CD4-positive, alpha-beta T cell treated with Interleukin-21 for 1 hour (primary cell): Measurements from ENCODE around the gene SEC22A.
"Not testable (repeated sequence)": the region's sequence is repeated elsewhere in the genome, so short reads cannot be mapped to it uniquely, and the experiment has no call there.

Experiments used
- DNase-seq: peaks from one replicate; pipeline ENCODE4 v3.0.0-alpha.2; 2020

The SEC22A gene

DNA sequence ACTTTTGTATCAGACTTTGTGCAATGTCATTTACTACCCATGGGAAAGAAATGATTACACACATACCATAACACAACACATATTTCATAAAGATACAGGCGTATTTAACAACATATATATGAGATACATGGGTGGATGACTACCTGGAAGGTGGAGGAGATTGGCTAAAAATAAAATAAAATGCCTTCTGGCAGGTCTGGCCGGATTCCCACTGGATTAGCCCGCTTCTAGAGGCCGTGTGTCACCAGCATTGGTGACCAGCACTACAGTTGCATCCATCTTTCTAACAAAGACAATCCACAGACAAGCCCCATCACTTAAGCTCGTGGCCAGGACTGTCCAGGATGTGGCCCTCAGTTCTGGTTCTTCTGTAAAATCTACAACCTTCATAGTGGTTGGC, 21.0 kb upstream of the SEC22A start:
- DNase-seq = no peak

GRCh38 chr3:123186695-123187094, 15.0 kb upstream of the SEC22A start:
- no peak for DNase-seq

GRCh38 chr3:123188058-123188457, 13.7 kb upstream of the SEC22A start:
- no peak for DNase-seq

GRCh38 chr3:123193448-123194101, 8.2 kb upstream of the SEC22A start:
- DNase-seq = no peak

DNA sequence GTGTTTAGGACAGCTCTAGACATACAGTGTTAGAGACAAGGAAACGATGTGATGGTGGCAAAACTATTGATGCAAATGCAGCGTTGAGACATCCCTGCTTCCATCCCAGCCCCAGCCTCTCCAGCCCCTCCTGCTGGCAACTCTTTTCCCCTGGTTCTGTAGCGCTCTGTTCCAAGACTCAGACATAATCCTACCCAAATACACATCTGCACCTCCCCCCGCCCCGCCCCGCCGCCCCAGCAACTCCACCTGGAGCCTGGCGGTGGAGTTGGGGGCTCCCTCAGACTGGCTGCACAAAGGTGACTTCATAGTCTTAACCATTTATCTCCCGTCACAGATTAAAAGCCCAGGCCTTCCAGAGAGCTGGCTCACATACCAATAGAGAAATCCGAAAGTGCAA, 7.2 kb upstream of the SEC22A start:
- DNase-seq = no peak

DNA sequence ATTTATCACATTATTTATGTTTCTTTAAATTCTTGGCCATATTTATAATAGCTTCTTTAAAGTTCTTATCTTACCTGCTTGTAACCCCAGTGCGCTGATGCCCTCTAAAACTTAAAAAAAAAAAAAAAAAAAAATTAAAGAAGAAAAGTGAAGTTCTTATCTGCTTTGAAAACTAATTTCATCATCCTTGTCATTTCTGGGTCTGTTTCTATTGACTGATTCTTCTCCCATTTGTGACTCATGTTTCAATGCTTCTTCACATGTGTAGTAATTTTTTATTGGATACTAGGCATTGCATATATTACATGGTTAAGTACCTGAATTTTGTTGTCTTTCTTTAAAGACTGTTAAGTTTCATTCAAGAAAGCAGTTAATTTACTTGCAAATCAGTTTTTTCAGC, 3.4 kb upstream of the SEC22A start:
- DNase-seq = no peak

- no peak for DNase-seq
Measured at GRCh38 chr3:123201223-123201556, 553 bp upstream of the SEC22A start.

GRCh38 chr3:123202451-123202850, 708 bp downstream of the SEC22A start:
- peak; percentile 10 for DNase-seq

DNA sequence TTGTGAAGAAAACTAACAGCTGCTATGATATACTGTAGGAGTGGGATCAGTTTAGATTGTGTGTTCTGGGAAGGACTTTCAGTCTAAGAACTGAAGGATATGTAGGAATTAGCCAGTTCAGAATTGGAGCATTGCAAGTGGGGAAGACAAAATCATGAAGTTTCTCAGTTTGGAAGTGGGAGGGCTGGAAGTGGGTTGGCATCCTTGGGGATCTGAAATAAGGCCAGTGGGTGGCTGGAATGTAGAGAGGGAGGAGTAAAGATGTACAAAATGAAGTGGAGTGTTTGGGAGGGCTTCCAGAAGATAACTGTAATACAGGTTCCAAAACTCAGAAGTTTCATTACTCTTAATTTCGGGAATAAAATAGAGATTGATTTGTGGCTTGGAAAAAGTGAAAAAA, 17.2 kb downstream of the SEC22A start:
- DNase-seq = no peak

- not testable (repeated sequence) for DNase-seq
Measured at GRCh38 chr3:123221369-123221768, 19.6 kb downstream of the SEC22A start.

DNA sequence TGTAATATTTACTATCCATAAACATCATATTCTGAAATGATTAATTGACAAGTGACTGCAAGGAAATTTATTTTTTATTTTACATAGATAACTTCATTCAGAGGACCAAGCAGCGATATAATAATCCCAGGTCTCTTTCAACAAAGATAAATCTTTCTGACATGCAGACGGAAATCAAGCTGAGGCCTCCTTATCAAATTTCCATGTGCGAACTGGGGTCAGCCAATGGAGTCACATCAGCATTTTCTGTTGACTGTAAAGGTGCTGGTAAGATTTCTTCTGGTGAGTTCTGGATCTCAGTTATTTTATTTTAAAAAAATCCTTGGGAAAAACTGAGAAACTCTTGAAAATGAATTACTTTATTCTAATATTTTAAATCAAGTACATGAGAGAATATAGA, 23.3 kb downstream of the SEC22A start:
- DNase-seq = no peak

GRCh38 chr3:123226549-123226948, 24.8 kb downstream of the SEC22A start:
- DNase-seq = no peak

DNA sequence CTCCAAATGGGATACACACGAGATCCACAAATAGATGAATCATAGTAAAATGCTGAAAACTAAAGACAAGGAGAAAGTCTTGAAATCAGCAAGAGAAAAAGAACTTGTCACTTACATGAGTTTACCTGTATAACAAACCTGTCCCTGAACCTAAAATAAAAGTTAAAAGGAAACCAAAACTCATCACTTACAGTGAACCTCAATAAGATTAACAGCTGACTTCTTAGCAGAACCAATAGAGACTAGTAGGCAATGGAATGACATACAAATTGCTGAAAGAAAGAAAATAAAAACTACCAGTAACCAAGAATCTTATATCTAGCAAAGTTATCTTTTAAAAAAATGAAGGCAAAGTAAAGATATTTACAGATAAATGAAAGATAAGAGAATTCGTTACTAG, 27.4 kb downstream of the SEC22A start:
- no peak for DNase-seq

- no peak for DNase-seq
Measured at GRCh38 chr3:123236902-123237301, 35.2 kb downstream of the SEC22A start.

GRCh38 chr3:123239186-123239585, 37.4 kb downstream of the SEC22A start:
- not testable (repeated sequence) for DNase-seq

GRCh38 chr3:123239756-123240155, 38.0 kb downstream of the SEC22A start:
- no peak for DNase-seq

- DNase-seq = peak; percentile 23
Measured at GRCh38 chr3:123244128-123244527, 42.4 kb downstream of the SEC22A start.

- DNase-seq = no peak
Measured at GRCh38 chr3:123246866-123247265, 45.1 kb downstream of the SEC22A start.

DNA sequence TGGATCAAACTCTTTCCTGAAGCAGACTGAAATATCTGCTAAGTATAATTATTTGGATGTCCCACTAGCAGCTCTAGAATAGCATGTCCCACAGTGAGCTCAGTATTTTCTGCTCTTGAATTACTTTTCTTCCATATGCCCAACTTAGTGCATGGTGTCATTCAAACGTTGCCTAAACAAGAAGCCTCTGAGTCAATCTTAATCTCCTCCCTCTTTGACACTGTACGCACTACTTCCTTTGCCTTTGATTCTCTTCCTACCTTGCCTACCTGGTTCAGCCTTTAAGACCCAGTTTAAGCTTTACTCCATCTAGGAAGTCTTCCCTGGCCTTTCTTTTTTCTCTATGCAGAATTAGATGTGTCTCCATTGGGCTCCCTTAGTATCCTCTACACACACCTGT, 54.5 kb downstream of the SEC22A start:
- DNase-seq = no peak

- DNase-seq = no peak
Measured at GRCh38 chr3:123258359-123258758, 56.6 kb downstream of the SEC22A start.

GRCh38 chr3:123258811-123259420, 57.2 kb downstream of the SEC22A start:
- DNase-seq = peak; percentile 35

GRCh38 chr3:123261666-123262065, 59.9 kb downstream of the SEC22A start:
- DNase-seq = no peak

GRCh38 chr3:123262226-123262625, 60.5 kb downstream of the SEC22A start:
- no peak for DNase-seq

GRCh38 chr3:123262868-123263267, 61.1 kb downstream of the SEC22A start:
- no peak for DNase-seq

DNA sequence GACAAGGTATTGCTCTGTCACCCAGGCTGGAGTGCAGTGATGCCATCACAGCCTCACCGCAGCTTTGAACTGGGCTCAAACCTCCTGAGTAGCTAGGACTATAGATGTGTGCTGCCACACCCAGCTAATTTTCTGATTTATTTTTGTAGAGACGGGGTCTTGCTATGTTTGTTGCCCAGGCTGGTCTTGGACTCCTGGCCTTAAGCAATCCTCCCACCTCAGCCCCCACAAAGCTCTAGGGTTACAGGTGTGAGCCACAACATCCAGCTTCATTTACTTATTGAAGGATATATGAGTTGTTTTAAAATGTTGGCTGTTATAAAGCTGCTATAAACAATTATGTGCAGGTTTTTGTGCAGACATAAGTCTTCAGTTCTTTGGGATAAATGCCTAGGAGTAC, 62.2 kb downstream of the SEC22A start:
- no peak for DNase-seq
